HG02623 (cell line): ENCODE measurements around the gene PITX2.

Source experiments
- ATAC-seq: cut with Tn5 transposase; IDR thresholded peaks from one replicate; pipeline ENCODE4 v1.9.1; 2021; ENCODE audit warnings: moderate library complexity; ENCODE audit not compliant: unreplicated experiment

The PITX2 gene

DNA sequence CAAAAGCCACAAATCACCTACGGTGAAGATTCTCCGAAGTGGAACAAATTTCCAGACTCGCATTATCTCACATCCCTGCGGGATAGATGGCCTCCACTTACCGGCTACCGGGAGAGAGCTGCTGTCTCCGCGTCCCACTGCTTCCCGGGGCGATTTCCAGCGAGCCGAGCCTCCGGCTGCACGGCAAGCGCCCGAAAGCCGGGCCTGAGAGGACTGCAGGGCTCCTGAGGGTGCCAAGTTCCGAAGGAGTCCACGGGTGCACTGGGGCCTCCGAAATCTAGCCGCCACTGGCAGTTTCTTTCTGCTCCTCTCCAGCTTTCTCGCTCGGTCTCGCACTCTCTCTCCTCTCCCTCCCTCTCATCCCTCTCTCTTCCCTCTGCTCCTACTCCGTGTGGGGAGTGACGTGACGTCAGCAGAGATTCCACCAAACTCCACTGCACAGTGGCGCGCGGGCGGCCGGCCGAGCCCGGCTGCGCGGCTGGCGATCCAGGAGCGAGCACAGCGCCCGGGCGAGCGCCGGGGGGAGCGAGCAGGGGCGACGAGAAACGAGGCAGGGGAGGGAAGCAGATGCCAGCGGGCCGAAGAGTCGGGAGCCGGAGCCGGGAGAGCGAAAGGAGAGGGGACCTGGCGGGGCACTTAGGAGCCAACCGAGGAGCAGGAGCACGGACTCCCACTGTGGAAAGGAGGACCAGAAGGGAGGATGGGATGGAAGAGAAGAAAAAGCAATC, 14.0 kb upstream of the PITX2 start:
- ATAC-seq: no peak

DNA sequence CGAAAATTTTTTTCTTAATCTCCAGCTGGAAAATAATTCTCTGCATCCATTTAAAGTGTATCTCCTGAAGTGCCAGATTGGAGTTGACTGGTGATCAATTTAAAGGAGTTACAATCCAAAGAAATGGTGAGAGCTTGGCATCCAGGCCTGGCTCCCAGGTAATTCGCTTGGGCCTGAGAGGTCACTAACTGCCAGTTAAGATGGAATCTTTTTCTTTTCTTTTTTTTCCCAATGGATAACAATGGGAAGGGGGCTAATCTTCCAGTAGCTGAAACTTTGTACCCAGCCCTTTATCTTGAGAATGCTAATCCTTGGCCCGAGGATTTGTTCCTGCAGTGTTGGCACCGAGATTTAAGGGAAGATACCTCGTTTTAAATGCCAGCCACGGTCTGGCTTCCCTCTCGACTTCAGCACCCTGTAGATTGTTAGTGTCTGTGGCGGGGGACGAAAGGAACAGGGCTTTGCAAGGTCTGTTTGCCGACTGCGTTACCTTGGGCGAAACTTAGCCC, 13.3 kb upstream of the PITX2 start:
- ATAC-seq: no peak

DNA sequence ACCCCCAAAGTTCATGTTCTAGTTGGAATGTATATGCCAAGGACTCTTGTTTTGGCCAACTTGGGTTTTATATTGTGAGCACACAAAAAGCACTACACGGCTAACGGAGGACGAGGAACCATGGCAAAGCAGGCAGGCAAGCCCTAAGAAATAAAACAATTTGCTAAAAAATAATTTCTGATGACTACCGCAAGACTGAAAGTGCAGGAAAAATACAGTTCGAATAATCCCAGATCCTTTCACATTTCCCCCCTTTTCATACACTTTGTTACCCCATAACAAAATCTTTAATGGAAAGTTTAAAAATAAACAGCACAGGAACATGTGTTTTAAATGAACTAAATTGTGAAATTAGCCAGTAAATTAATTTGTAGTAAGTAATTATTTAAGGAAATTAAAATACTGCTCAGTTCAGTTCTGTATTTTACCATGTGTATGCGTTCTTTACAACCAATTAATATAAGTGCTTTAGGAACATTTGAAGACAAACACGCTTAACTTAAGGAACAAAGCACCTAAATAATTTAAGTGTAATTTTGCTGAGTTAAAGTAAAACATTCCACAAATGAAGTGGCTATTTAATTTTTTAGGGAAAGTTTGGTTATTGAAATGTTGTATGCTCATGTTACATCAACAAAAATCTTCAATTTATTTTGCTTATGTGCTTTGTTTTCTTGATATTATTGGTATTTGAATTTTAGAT, 12.4 kb upstream of the PITX2 start:
- ATAC-seq: no peak

DNA sequence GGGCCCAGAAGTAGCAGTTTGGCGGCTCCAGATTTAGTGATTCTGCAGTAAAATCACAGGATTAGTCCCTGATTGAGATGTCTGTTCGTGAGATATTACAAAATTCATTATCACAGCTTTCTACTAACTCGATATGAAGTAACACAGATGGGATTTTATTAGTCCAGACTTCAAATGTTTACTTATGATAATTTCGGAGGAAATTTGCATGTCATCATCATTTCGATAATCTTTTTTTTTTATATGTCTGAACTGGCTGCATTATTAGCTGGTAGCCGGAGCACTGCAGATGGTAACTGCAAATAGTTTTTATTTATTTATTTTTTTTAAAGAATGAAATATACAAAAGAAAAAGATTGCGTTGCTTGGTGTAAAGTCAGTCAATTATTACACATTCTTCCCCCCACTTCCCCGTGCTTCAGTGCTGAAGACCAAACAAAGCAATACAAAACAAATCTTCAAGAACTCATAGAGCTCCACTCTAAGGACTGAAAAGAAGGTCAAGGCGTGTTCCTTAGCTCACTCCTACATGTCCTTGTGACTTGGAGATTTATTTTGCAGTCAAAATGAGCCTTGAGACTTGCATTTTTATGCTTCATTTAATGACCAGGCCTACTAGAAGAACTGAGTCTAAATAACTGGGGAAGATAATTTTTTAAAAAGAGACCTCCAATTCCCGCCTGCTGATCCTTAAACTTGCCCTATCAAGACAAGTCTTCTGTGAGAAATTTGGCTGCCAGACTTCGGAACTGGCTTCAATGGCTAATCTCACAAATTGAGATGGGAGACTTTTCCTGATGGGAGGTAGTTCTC, 11.7 kb upstream of the PITX2 start:
- ATAC-seq: no peak

DNA sequence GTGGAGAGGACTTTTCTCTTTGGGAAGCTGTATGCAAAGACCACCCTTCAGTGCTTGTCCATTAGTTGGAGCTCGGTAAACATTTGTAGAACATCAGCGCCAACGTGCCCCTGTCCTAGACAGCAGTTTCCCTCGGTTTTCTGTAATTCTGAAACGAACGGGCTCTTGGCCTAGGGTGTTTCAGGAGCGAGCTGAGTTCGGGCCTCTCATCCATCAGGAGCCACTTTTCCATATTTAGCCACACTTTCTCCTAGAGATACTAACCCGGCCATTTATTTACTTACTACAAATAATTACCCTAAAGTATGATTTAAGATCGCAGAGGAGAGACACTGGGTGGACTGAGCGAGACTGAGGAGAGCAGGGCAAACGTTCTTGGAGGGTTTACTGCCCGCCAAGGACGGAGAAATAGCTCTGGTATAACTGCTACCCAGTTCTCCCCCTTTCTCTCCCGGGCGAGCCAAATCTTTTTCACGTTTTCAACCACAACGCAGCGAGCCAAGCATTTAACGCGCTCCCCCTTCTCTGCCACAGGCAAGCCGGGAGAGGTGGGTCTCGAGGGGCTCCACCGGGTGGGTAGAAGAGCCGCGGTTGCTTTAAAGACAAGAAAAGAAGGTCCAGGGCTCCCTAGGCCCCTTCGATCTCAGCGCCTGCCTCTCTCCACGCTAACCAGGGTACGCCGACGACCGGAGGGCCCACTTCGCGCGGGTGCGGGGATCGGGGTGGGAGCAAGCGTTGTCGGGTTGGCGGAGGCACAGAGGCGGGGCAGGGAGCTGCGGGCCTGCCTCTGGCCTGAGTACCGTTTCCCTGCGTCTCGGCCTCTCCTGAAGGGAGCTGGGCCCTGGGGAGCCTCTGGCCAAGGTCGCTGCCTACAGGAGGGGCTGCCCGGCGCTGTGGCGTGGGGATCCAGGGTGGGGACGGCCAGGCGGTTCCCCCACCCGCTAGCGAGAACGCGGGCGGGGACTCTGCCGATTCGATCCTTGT, 10.8 kb upstream of the PITX2 start:
- no peak for ATAC-seq

DNA sequence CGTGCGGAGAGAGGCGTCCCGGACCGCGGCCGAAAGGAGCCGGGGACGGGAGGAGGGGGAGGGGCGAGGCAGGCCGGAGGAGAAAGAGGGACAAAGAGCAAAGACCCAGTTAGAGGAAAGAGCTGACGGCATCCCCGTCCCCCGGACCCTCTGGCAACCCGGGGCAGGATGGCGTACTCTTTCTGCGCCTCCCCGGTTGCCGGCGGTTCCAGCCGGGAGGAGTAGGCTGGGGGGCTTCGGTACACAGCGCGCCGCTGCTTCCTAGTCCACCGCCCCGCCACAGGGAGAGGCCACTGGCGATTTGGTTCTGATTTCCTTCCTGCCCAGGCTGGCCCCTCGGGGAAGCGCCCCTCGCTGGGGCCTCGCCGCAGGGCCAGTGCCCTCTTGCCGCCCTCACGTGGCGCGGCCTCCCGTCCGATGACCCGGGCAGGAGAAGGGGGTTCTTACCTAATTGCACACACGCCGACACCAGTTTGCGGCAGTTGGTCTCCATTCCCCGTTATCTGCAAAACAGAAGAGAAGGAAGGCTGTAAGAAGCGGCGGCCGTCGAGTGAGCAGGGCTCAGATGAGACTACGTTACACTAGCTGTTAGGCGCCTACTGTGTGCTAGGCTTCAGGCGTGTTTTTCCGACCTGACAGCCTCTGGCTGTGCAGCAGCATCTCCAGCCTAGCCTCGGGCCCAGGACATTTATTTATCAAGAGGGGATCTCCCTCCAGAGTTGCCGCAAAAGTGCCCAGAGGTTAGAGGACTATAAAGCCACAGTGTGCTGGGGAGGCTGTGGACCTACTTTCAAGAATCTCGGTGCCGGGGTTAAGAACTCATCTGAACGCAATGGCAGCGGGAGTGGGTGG, 9.9 kb upstream of the PITX2 start:
- ATAC-seq: no peak

DNA sequence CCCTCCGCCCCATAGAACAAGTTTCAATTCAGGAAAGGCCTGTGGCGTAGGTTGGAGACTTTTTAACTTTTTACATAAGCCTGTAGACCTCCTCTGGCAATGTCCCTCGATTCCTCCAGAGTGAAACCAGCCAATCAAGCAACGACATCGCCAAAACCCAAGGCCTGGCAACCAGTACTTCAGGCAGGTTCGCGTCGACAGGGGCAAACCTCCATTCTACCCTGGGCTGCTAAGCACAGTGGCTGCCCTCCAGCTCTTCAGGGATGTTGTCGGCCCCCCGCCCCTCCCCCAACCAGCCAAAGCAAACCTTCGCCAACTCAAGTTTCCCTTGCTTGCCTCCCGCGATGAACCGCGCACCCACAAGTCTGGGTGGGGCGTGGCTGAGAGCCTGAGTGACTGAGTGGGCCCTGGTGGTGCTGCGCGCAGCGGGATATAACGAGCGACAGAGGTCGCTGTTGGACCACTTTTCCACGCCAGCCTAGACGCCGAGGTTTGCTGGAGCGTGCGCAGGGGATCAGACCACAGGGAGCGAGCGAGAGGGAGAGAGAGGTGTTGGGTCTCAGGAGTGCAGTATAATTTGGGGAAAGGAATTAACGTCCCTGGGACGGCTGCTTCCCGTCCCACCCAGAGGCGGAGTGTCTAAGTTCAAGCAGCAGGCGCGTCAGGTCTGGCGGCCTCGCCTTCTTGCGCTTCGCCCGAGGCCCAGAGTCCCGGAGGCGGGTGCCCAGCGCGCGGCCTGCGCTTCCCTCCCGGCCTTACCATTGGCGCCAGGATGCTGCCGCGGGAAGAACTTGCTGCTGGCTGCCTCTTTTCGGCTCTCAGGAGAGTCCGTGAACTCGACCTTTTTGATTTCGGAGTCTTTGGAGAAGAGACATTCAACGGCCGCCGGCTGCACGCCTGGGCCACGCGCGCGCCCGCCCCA, 9.0 kb upstream of the PITX2 start:
- ATAC-seq: peak; percentile 97

DNA sequence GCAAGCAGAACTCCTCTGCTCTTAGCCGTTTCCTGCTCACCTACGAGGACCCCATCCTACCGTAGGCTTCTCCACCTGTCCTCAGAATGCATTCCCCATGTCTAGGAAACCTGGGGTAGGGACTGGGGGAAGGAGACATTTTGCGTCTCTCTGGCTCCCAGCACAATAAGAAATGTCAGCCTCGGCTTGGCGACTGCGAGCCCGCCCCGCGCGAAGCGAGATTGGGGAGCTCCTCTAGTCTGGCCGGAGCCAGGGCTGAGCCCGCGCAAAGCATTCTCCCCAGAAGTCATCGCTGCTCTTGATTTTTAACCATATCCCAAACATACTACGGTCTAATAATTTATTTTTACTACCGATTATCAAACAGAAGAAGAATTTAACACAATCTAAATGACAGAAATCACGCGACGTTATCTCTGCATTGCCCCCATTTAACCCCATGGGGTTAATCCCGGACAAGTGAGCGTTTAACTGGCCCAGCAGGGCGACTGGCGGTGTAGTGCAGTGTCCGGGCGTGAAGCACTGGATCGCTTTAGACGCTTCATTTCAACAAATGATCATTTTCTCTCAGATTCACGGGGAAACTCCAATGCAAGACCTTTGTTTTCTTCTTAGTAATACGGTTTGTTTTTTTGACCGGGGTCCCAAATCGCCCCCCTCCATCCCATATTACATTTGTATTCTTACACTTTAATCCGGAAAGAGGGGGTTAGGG, 8.0 kb upstream of the PITX2 start:
- ATAC-seq: no peak

DNA sequence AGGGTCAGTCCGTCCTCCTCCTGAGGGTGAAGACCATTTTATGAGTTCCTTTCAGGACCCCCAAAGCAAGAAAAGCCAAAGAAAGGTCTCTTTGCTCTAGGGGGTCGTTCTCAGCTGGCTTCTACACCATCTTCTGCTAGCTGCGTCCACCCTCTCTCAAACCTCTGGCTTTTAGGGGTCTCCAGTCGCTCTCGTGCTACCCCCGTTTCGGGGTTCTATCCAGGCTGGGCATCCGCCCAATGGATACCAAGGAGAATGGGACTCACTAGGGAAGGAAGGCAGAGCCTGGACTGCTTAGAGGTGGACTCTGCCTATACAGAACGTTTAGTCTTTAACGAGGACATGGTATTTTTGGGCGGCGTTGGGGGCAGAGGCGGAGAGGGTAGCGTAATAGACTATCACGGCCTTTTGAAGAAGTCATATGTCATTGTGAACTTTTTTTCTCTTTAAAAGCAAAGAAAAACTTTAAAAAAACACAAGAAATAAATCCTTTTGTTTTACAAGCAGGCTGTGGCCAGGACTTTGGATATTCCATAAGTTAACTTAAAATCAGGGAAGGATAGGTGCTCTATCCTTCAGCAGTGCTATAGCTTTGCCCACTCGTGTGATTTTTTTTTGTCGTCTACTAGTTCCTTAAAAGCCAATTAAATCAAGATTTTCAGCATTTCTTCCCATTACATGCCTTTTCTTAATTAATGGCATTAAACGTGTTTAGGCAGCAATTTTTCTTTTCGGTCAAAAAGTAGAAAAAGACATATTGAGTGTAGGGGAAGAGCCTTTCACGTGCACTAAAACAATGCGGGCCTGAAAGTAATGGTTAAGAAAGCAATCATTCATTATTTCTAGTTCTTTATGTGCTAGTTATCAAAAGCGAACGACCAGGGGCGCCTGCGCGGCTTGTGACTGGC, 7.2 kb upstream of the PITX2 start:
- no peak for ATAC-seq

DNA sequence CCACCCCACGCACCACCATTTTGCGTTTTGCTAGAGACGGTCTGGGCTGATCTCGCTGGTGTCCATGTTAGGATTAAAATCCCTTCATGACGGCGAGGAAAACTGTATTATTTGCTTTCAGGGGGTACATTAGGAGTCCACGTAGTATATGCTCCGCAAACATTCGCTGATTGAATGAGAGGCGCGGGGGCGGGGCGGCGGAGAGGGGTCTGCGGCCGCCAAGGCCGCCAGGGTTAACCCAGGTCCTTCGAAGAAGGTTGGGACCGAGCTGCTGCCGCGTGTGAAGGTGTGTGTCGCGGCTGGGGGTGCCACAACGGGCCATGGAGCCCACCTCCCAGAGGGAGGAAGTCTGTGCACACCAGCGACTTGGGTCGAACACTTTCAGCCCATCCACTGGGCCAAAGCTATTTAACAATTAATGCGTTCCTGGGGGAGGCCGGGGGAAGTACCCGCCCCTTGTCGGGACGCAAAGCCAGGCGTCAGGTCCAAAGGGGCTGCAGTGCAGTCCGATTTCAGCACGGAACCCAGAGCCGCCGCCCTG, 6.4 kb upstream of the PITX2 start:
- no peak for ATAC-seq

DNA sequence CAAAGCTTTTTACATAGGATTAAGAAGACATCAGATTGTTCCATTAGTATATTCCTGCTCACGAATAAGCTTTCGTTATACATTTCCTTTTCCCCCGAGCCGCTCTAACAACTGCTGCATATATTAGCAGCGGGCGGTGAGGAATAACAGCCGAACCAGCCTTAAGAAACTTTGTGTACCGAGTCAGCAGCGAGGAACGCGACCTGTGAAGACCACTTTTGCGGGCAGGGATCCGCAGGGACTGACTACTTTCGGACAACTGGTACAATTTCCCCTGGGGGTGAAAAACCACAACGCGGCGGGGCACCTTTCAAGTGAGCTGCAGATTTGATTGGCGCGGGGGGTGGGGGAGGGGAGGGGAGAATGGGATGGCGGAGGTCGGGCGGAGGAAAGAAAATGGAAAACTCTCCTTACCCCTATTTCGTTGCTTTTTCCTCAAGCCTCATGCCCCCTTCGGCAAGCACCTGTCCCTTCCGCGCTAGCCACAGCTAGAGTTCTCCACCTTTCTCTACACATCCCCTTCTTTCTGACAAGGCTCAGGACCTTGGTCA, 5.9 kb upstream of the PITX2 start:
- no peak for ATAC-seq

DNA sequence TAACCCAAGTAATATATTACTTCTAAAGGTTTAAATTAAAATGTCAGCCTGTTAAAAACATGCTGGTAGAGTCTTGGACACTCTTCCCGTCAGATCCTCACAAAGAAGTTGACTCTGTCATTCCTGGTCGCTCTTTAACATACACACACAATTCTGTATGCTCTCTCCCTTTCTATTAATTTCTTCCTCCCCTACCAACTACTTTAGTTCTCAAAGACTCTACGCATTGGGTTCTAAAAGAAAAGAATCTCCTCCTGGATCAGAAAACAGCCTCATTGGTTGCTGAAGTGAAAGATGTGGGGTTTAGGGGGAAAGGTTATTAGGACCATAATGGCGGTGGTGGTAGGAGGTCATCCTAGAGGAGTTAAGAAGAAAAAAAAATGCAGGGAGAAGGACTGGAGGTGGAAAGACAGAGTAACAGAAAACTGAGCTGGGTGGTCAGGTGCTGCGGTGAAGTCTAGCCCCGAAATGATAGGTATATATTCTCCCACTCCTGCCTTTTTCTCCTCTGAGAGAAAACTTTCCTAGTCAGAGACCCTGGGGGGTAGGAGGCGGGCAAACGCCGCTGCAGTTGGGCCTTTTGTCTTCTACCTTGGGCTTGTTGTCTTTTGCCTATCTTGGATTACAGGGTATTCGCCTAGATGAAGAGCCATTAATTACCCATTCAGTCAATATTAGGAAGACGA, 5.2 kb upstream of the PITX2 start:
- no peak for ATAC-seq

DNA sequence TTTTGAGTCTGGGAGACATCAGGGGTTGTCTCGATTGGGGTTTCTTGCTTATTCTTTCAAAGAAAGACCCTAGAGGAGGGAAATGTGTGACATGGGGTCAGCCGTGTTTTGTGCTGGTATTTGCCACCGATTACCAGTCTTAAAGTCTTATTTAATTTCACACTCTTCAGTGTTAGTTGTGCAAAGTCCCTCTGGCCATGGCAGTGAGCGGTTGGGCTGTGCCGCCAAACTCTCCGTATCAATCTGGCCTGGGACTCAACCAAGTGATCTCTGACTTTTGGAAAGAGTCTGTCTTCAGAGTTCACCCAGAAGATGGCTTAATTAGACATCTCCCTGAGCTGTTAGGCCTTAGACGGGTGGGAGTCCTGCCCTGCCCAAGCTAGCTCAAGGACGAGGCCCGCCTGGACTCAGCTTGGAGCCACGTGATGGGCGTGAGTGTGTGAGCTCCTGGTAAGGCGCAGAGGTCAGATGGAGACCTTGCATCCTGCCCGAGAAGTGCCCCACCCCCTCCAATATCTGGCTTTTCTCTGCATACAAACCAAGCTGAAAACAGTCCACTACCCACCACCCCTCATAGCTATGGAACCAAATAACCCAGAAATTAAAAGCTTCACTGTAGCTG, 3.8 kb upstream of the PITX2 start:
- no peak for ATAC-seq

DNA sequence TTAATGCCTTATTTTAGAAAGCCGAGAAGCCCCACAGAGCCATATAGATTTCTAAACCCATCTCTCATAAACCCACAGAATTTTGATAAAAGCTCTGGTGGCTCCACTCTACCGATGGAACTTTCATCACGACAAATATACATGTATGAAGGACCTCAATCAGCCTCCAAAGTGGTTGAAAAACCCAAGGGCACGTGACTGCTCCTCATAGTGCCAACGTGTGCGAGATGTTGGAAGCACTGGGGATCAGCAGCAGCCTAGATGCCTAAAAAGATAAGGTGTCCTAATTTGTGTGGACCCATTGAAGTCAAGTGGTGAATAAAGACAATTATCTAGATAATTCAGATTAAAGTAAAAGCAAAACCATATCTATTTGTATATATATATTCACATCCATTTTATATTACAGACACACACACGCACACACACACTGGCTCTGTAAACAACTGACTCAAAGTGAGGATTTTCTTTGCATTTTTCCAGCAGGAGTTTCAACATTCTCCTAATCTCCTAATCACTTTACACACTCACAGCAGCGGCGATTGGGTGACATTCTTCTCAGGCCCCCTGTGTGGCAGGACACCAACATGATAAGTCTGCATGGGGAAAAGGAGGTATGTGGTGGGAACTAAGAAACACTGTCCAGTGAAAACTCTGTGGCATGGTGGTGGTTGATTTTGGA, 2.8 kb upstream of the PITX2 start:
- no peak for ATAC-seq
